Duodenal mucosa (tissue), 2 donors: ENCODE data around the gene MET.

ENCODE experiments used
- H3K27ac ChIP-seq: one replicate; pipeline ENCODE4 v1.7.0; 2013; ENCODE audit warnings: low read depth, low read length
- H3K27me3 ChIP-seq, 2 donors: one replicate each; pipeline ENCODE4 v1.7.0; 2013; ENCODE audit warnings: low read length in 2 of 2, control low read depth in 1 of 2; ENCODE audit not compliant: insufficient read depth in 2 of 2, control insufficient read depth in 1 of 2
- H3K36me3 ChIP-seq, 2 donors: one replicate each; pipeline ENCODE4 v1.7.0; 2013; ENCODE audit warnings: low read length in 2 of 2, control low read depth in 1 of 2; ENCODE audit not compliant: insufficient read depth in 2 of 2, control insufficient read depth in 1 of 2
- H3K4me1 ChIP-seq, 2 donors: one replicate each; pipeline ENCODE4 v1.7.0; 2013; ENCODE audit warnings: low read length in 2 of 2, control low read depth in 1 of 2; ENCODE audit not compliant: insufficient read depth in 2 of 2, control insufficient read depth in 1 of 2
- H3K4me3 ChIP-seq, 2 donors: one replicate each; pipeline ENCODE4 v1.7.0; 2013; ENCODE audit warnings: low read length in 2 of 2, low read depth in 1 of 2
- H3K9ac ChIP-seq, 2 donors: one replicate each; pipeline ENCODE4 v1.7.0; 2013; ENCODE audit warnings: low read length in 2 of 2, low read depth in 1 of 2
- H3K9me3 ChIP-seq, 2 donors: one replicate each; pipeline ENCODE4 v1.7.0; 2013; ENCODE audit warnings: low read length in 2 of 2, control low read depth in 1 of 2; ENCODE audit not compliant: control insufficient read depth in 1 of 2

MET gene

DNA sequence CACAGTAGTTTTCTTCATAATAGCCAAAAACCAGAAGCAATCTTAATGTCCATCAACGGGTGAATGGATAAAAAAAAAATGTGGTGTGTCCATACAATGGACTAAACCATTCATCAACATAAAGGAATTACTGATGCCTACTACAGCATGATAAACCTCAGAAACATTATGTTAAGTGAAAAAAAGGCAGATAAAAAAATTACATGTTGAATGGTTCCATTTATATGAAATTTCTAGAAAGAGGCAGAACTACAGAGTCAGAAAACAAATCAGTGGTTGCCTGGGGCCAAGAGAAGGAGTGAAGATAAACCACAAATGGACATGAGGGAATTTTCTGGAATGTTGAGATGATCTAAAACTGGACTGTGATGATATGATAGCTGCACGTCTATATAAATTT is 115.9 kb downstream of the MET start:
- no peak overlapping the region for H3K27ac ChIP-seq
- no peaks in the 10 kb centered on the region for H3K36me3 ChIP-seq
- no peaks in the 10 kb centered on the region for H3K27me3 ChIP-seq
- peaks cover 5 to 20% of the 10 kb centered on the region in 2 donors for H3K4me1 ChIP-seq
- no peak overlapping the region for H3K4me3 ChIP-seq
- no peaks in the 10 kb centered on the region for H3K9me3 ChIP-seq
- H3K9ac ChIP-seq = no peak overlapping the region

- Histone ChIP-seq H3K27me3 (no peaks in the 10 kb centered on the region), H3K4me3 (no peak overlapping the region), H3K9ac (no peak overlapping the region), H3K9me3 (no peaks in the 10 kb centered on the region), H3K4me1 (peaks cover 5 to 21% of the 10 kb centered on the region in 2 donors), H3K36me3 (no peaks in the 10 kb centered on the region), H3K27ac (no peak overlapping the region)
Observed at GRCh38 chr7:116788572-116789197, 116.7 kb downstream of the MET start.

DNA sequence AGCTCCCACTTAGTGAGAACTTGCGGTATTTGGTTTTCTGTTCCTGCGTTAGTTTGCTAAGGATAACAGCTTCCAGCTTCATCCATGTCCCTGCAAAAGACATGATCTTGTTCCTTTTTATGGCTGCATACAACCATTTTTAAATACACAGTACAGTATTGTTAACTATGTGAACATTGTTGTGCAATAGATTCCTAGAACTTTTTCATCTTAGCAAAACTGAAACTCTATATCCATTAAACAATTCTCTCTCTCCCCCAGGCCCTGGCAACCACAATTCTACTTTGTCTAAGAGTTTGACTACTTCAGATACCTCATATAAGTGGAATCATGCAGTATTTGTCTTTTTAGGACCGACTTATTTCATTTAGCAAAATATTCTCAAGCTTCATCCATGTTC is 118.0 kb downstream of the MET start:
- no peak overlapping the region for H3K27ac ChIP-seq
- H3K4me3 ChIP-seq = no peak overlapping the region

DNA sequence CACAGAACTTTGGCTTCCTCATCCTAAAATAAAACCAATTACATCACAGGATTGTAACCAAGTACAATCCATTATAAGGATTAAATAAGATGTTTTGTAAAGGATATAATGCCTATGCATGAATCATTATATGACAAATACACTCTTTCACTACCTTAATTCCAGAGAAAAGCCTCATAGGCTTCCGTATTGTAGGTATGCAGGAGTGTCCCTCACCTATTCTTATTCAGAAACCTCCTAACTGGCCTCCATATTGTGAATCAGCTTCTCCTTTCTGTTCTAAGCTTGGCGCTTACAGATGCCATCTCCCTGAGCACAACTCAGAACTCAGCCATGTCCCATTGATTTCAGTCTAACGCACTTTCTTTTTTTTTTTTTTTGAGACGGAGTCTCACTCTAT is 120.8 kb downstream of the MET start:
- no peak overlapping the region for H3K4me3 ChIP-seq
- H3K9me3 ChIP-seq = no peaks in the 10 kb centered on the region
- no peaks in the 10 kb centered on the region for H3K36me3 ChIP-seq
- no peak overlapping the region for H3K27ac ChIP-seq
- no peaks in the 10 kb centered on the region for H3K27me3 ChIP-seq
- peaks cover 8 to 28% of the 10 kb centered on the region in 2 donors for H3K4me1 ChIP-seq
- H3K9ac ChIP-seq = no peak overlapping the region

More for the DNA sequence above, 118.0 kb downstream of the MET start:
- no peaks in the 10 kb centered on the region for H3K27me3 ChIP-seq
- no peak overlapping the region for H3K9ac ChIP-seq
- H3K36me3 ChIP-seq = no peaks in the 10 kb centered on the region
- H3K4me1 ChIP-seq = peaks cover 8 to 26% of the 10 kb centered on the region in 2 donors
- H3K9me3 ChIP-seq = no peaks in the 10 kb centered on the region

DNA sequence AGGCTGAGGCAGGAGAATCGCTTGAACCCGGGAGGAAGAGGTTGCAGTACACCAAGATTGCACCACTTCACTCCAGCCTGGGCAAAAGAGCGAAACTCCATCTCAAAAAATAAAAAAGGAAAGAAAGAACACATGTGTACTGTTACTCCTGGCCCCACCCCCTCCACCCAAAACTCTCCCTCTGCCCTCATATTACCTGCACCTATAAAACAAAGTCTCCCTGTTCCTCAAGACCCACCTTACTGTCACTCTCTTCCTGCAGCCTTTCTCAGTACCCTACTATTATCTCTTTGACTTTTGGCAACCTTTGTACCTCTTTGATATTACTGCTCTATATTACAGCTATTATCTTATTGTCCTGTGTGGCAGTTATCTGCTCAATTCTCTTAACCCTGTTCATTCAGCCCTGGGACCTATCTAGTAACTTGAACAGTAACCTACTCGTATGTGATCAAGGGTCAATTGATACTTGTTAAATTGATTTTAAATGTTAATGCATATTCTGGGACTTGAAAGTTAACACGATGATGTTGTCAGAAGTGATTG is 121.9 kb downstream of the MET start:
- H3K9ac ChIP-seq = no peak overlapping the region
- H3K4me1 ChIP-seq = peaks cover 11 to 38% of the 10 kb centered on the region in 2 donors
- peak overlapping the region in 1 of 2 donors; percentile 5 for H3K4me3 ChIP-seq
- no peaks in the 10 kb centered on the region for H3K27me3 ChIP-seq
- no peaks in the 10 kb centered on the region for H3K36me3 ChIP-seq
- H3K9me3 ChIP-seq = no peaks in the 10 kb centered on the region
- H3K27ac ChIP-seq = no peak overlapping the region

- H3K27me3 ChIP-seq = no peaks in the 10 kb centered on the region
- no peaks in the 10 kb centered on the region for H3K9me3 ChIP-seq
- H3K27ac ChIP-seq = no peak overlapping the region
- H3K4me1 ChIP-seq = peaks cover 13 to 48% of the 10 kb centered on the region in 2 donors
- H3K9ac ChIP-seq = no peak overlapping the region
- no peaks in the 10 kb centered on the region for H3K36me3 ChIP-seq
- no peak overlapping the region for H3K4me3 ChIP-seq
Observed at GRCh38 chr7:116796471-116796870, 124.5 kb downstream of the MET start.

- H3K27ac ChIP-seq = peak overlapping the region; percentile 60
Observed at GRCh38 chr7:116797612-116798011, 125.6 kb downstream of the MET start.

GRCh38 chr7:116798232-116798631 is 126.2 kb downstream of the MET start:
- H3K36me3 ChIP-seq = no peaks in the 10 kb centered on the region
- H3K4me1 ChIP-seq = peaks cover 15 to 51% of the 10 kb centered on the region in 2 donors
- H3K4me3 ChIP-seq = peak overlapping the region in 1 of 2 donors; percentile 13
- peak overlapping the region; percentile 60 for H3K27ac ChIP-seq
- no peaks in the 10 kb centered on the region for H3K9me3 ChIP-seq
- no peaks in the 10 kb centered on the region for H3K27me3 ChIP-seq
- H3K9ac ChIP-seq = peak overlapping the region; percentile 28 to 54

More at GRCh38 chr7:116797612-116798011, 125.6 kb downstream of the MET start:
- Histone ChIP-seq H3K4me1 (peaks cover 14 to 49% of the 10 kb centered on the region in 2 donors), H3K4me3 (peak overlapping the region in 1 of 2 donors; percentile 13), H3K27me3 (no peaks in the 10 kb centered on the region), H3K9me3 (no peaks in the 10 kb centered on the region), H3K36me3 (no peaks in the 10 kb centered on the region), H3K9ac (peak overlapping the region; percentile 28 to 54)

- Histone ChIP-seq H3K9ac (no peak overlapping the region), H3K27ac (no peak overlapping the region)
Observed at GRCh38 chr7:116799916-116800315, 127.9 kb downstream of the MET start.

GRCh38 chr7:116800594-116800993 is 128.6 kb downstream of the MET start:
- H3K36me3 ChIP-seq = no peaks in the 10 kb centered on the region
- peaks cover 24 to 48% of the 10 kb centered on the region in 2 donors for H3K4me1 ChIP-seq
- H3K9me3 ChIP-seq = no peaks in the 10 kb centered on the region
- H3K27me3 ChIP-seq = no peaks in the 10 kb centered on the region
- no peak overlapping the region for H3K9ac ChIP-seq
- H3K4me3 ChIP-seq = no peak overlapping the region
- H3K27ac ChIP-seq = no peak overlapping the region

More at GRCh38 chr7:116799916-116800315, 127.9 kb downstream of the MET start:
- H3K27me3 ChIP-seq = no peaks in the 10 kb centered on the region
- peaks cover 18 to 47% of the 10 kb centered on the region in 2 donors for H3K4me1 ChIP-seq
- H3K4me3 ChIP-seq = no peak overlapping the region
- no peaks in the 10 kb centered on the region for H3K9me3 ChIP-seq
- H3K36me3 ChIP-seq = no peaks in the 10 kb centered on the region
